OCI-LY7 (cell line): Measurements from ENCODE around the gene MCTP2. TPM values are rescaled to one million over a fixed set of nuclear protein-coding genes. Genes with fewer than 3 reads are reported as not detected.
A peak's percentile ranks its signal among the peaks of the same experiment; 100 is the strongest.

ENCODE experiments used
- BruUV-seq: library from RNA; stranded (reverse); fragments of 400-500 nt; replicated peaks from 2 replicates; lab custom pipeline; 2021; lab: Mats Ljungman, UMichigan
- CTCF ChIA-PET: fragments of 300-600 bp; sonication (Branson Sonifier 250); formaldehyde crosslinking; loops from one replicate; lab custom pipeline; 2022; ENCODE audit warnings: antibody characterized with exemption; ENCODE audit not compliant: unreplicated experiment; lab: Charles Lee
- POLR2A ChIA-PET: fragments of 300-600 bp; sonication (Branson Sonifier 250); formaldehyde crosslinking; loops from one replicate; lab custom pipeline; 2022; ENCODE audit warnings: antibody characterized with exemption; lab: Charles Lee
- DNase-seq: peaks from one replicate; pipeline ENCODE4 v3.0.0-alpha.2; 2015; ENCODE audit warnings: low spot score
- H2AFZ ChIP-seq: fragments of 200-600 bp; sonication (generic), shearing (Covaris generic); 2 replicates; pipeline ENCODE4 v1.6.1; 2014; ENCODE audit warnings: mild to moderate bottlenecking, antibody characterized with exemption, low read length, moderate library complexity
- H3K27ac ChIP-seq: fragments of 200-600 bp; sonication (generic); 2 replicates; pipeline ENCODE4 v1.5.1; 2014; ENCODE audit warnings: mixed run types, low read depth, mild to moderate bottlenecking, moderate library complexity, low read length, inconsistent platforms; ENCODE audit not compliant: poor library complexity, severe bottlenecking
- H3K36me3 ChIP-seq: fragments of 200-600 bp; sonication (generic); 2 replicates; pipeline ENCODE4 v1.6.1; 2014; ENCODE audit warnings: mild to moderate bottlenecking, antibody characterized with exemption, low read length, moderate library complexity, mixed read lengths; ENCODE audit not compliant: insufficient read depth
- H3K4me1 ChIP-seq: fragments of 200-600 bp; sonication (generic); 2 replicates; pipeline ENCODE4 v1.5.1; 2014; ENCODE audit warnings: mild to moderate bottlenecking, low read length; ENCODE audit not compliant: insufficient read depth, poor library complexity, severe bottlenecking
- H3K4me2 ChIP-seq: fragments of 200-600 bp; sonication (generic); 2 replicates; pipeline ENCODE4 v1.6.1; 2014; ENCODE audit warnings: mild to moderate bottlenecking, low read length
- H3K4me3 ChIP-seq: fragments of 200-600 bp; sonication (generic); 2 replicates; pipeline ENCODE4 v1.5.1; 2014; ENCODE audit warnings: mild to moderate bottlenecking, low read depth, low read length; ENCODE audit not compliant: poor library complexity, severe bottlenecking
- H3K79me2 ChIP-seq: fragments of 200-600 bp; sonication (generic); 2 replicates; pipeline ENCODE4 v1.6.1; 2016; ENCODE audit warnings: low read depth, mild to moderate bottlenecking, low read length, moderate library complexity, mixed read lengths; ENCODE audit not compliant: insufficient read depth
- H3K9me2 ChIP-seq: fragments of 200-600 bp; sonication (generic); 2 replicates; pipeline ENCODE4 v1.6.1; 2016; ENCODE audit warnings: mild to moderate bottlenecking, low read length, mixed read lengths; ENCODE audit not compliant: insufficient read depth
- H3K9me3 ChIP-seq: fragments of 200-600 bp; sonication (generic); 2 replicates; pipeline ENCODE4 v1.6.1; 2014; ENCODE audit warnings: mild to moderate bottlenecking, mixed run types, low read length, mixed read lengths
- H4K20me1 ChIP-seq: fragments of 200-600 bp; sonication (generic); 2 replicates; pipeline ENCODE4 v1.6.1; 2014; ENCODE audit warnings: mild to moderate bottlenecking, antibody characterized with exemption, low read length, moderate library complexity, mixed read lengths; ENCODE audit not compliant: insufficient read depth
- EZH2phosphoT487 ChIP-seq: fragments of 200-600 bp; sonication (generic); IDR thresholded peaks from 2 replicates; pipeline ENCODE4 v1.6.1; 2018; ENCODE audit warnings: low read depth, borderline replicate concordance, mild to moderate bottlenecking, mixed run types, antibody characterized with exemption, low read length, moderate library complexity, mixed read lengths
- intact Hi-C: fragments of 100-400 bp; cut with micrococcal nuclease; formaldehyde crosslinking; loops from one replicate; pipeline ENCODE4 v1.10.0; 2022; ENCODE audit not compliant: unreplicated experiment
- total RNA-seq, 2 experiments: library from RNA; depleted of rRNA in 1 of 2; stranded (reverse); fragments of >200 nt in 1 of 2; shearing (Covaris generic) in 1 of 2; gene quantifications; 2 replicates each; pipeline ENCODE4 v1.2.3, GENCODE V29; 2014 to 2022
- TF ChIP-seq, protein P1 (sequence below): fragments of 200-600 bp; sonication (generic); conservative IDR thresholded peaks from 2 replicates; pipeline ENCODE4 v1.5.1; 2014; ENCODE audit warnings: mild to moderate bottlenecking, antibody characterized with exemption, low read length, moderate library complexity, mixed read lengths

MCTP2 gene
- total RNA-seq, 2 experiments from 2014 or later = 73.2 to 90.6 TPM

DNA sequence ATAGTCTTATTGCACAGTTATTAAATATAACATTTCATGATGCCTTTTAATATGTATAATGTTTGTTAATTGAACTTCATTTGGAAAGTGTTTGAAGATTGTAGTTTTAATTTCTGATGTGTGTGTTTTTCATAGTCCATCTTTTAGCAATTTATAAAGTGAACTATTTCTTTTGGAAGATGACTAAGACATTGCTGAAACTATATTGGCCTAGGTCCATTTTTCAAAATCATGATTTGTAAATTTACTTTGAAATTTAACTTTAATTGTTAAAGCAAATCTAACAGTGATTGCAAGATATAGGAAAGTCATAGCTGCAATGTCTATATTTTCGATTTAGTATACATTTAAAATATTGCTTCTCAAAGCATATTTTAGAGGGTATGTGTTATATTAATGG is 30.8 kb downstream of the MCTP2 start:
- TF ChIP-seq, protein P1, sequence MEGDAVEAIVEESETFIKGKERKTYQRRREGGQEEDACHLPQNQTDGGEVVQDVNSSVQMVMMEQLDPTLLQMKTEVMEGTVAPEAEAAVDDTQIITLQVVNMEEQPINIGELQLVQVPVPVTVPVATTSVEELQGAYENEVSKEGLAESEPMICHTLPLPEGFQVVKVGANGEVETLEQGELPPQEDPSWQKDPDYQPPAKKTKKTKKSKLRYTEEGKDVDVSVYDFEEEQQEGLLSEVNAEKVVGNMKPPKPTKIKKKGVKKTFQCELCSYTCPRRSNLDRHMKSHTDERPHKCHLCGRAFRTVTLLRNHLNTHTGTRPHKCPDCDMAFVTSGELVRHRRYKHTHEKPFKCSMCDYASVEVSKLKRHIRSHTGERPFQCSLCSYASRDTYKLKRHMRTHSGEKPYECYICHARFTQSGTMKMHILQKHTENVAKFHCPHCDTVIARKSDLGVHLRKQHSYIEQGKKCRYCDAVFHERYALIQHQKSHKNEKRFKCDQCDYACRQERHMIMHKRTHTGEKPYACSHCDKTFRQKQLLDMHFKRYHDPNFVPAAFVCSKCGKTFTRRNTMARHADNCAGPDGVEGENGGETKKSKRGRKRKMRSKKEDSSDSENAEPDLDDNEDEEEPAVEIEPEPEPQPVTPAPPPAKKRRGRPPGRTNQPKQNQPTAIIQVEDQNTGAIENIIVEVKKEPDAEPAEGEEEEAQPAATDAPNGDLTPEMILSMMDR = no peak
- TF ChIP-seq EZH2phosphoT487 = no peak
- POLR2A ChIA-PET = interaction anchor here (0.5 to 5.4 kb wide), 15 partner anchors 9 to 1071 kb away, joined by 3 to 65 read pairs (median 4); no protein-coding TSS in a partner anchor
- Histone ChIP-seq H3K4me2 (peak overlapping the region; percentile 55; the same call in 1 of the 2 replicates), H3K4me3 (no peak overlapping the region), H3K4me1 (peaks cover 95% of the 10 kb centered on the region), H3K9me3 (no peaks in the 10 kb centered on the region), H3K36me3 (peaks cover 23% of the 10 kb centered on the region), H3K9me2 (no peaks in the 10 kb centered on the region), H4K20me1 (no peaks in the 10 kb centered on the region), H2AFZ (no peak overlapping the region), H3K27ac (peak overlapping the region; percentile 97), H3K79me2 (peaks cover 80% of the 10 kb centered on the region)
- CTCF ChIA-PET = no interaction called here
- DNase-seq = no peak
- BruUV-seq = no TSS peak
- intact Hi-C loops = no loop called here

DNA sequence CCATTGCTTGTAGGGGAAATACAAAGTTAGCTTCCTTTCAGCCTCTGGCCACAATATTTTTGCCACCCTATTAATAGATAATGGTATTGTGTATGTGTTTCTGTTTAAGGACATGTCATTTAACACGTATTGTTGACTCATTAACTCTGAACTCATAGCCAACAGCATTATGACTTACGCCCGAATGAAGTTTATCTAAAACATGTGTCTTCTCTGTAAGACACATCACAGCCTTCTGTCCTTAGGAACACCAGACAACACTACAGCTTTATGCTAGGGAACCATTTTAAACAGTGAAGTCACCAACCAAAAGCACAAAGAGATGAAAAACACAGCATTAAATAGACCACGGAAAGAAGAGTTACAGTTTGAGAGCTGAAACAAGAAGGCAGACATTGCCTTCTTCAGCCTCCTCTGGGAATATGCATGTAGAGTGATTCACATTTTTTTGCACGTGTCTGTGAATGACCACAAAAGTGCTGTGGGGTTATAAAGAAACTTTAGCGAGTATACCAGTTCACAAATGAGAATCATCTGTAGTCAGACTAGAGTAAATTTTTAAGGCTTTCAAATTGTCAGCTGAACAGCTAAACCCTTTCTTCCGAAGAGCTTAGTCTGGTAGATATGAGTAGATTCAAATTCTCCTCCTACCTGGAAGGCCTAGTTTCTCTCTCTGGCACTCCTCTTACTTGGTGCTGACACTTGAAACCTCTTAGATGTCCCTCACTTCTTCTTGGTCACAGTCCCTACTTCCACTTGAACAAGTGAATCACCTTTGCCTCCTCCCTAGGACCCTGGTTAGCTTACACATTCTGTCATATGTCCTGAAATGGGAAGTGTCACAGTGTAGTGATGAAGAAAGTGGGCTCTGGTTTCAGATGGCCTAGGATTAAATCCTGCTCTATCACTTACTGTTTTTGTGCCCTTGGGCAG is 32.2 kb downstream of the MCTP2 start:
- H3K9me2 ChIP-seq = no peaks in the 10 kb centered on the region
- H3K79me2 ChIP-seq = peaks cover 85% of the 10 kb centered on the region
- H3K36me3 ChIP-seq = peaks cover 31% of the 10 kb centered on the region
- H3K27ac ChIP-seq = peak overlapping the region; percentile 66
- H4K20me1 ChIP-seq = no peaks in the 10 kb centered on the region
- peaks cover 87% of the 10 kb centered on the region for H3K4me1 ChIP-seq
- ChIA-PET POLR2A (interaction anchor here (1.0 to 5.4 kb wide), 15 partner anchors 10 to 60 kb away, joined by 3 to 65 read pairs (median 7); partner anchors contain the start of gene MCTP2), CTCF (interaction anchor here (1.0 to 1.5 kb wide), 4 partner anchors 10 to 43 kb away, joined by 3 to 6 read pairs (median 4); no protein-coding TSS in a partner anchor)
- H3K4me3 ChIP-seq = peak overlapping the region; percentile 15
- H3K9me3 ChIP-seq = no peaks in the 10 kb centered on the region
- DNase-seq = peak; percentile 27
- peak overlapping the region; percentile 21 for H2AFZ ChIP-seq
- TF ChIP-seq EZH2phosphoT487 = no peak
- TF ChIP-seq, protein P1 = no peak
- no TSS peak for BruUV-seq
- H3K4me2 ChIP-seq = peak overlapping the region; percentile 55
- intact Hi-C loops = no loop called here
